ENCODE data around the gene PDE4C. TPM values are rescaled to one million over a fixed set of nuclear protein-coding genes. Genes with fewer than 3 reads are reported as not detected.

The PDE4C gene
- total RNA-seq, 1 experiment from 2014 or later, result 0.90 TPM

GRCh38 chr19:18179957-18180356 lies 46.3 kb downstream of the PDE4C start:
- DNase-seq, result no peak
- H3K27me3 Mint-ChIP-seq (ENCODE audit: unreplicated experiment), result no peaks in the 10 kb centered on the region
- H3K9me3 Mint-ChIP-seq (ENCODE audit: low read depth, unreplicated experiment), result no peaks in the 10 kb centered on the region
- no peak for TF ChIP-seq CTCF (IDR thresholded peaks at IDR 0.05; ENCODE audit: unreplicated experiment)
- no TSS peak for BruUV-seq (replicated peaks)
- CTCF ChIA-PET, result no interaction called here
- no peak overlapping the region for H3K4me3 Mint-ChIP-seq (ENCODE audit: low read depth, unreplicated experiment)
- intact Hi-C loops (cut with micrococcal nuclease; ENCODE audit: unreplicated experiment), result no loop called here
- no peak overlapping the region for H3K27ac Mint-ChIP-seq (ENCODE audit: unreplicated experiment)
- no peaks in the 10 kb centered on the region for H3K4me1 Mint-ChIP-seq (ENCODE audit: low read depth, unreplicated experiment)
- peaks cover 4% of the 10 kb centered on the region for H3K36me3 Mint-ChIP-seq (ENCODE audit: insufficient read depth, unreplicated experiment)

- no peak for TF ChIP-seq CTCF (IDR thresholded peaks at IDR 0.05; ENCODE audit: unreplicated experiment)
- Mint-ChIP-seq H3K4me3 (ENCODE audit: low read depth, unreplicated experiment) (no peak overlapping the region), H3K4me1 (ENCODE audit: low read depth, unreplicated experiment) (no peaks in the 10 kb centered on the region), H3K9me3 (ENCODE audit: low read depth, unreplicated experiment) (no peaks in the 10 kb centered on the region), H3K27ac (ENCODE audit: unreplicated experiment) (no peak overlapping the region), H3K36me3 (ENCODE audit: insufficient read depth, unreplicated experiment) (peaks cover 23% of the 10 kb centered on the region), H3K27me3 (ENCODE audit: unreplicated experiment) (no peaks in the 10 kb centered on the region)
- DNase-seq, result no peak
- no TSS peak for BruUV-seq (replicated peaks)
- CTCF ChIA-PET, result no interaction called here
- intact Hi-C loops (cut with micrococcal nuclease; ENCODE audit: unreplicated experiment), result no loop called here
Observed at GRCh38 chr19:18176367-18177310, 49.6 kb downstream of the PDE4C start.

- H3K4me3 Mint-ChIP-seq (ENCODE audit: low read depth, unreplicated experiment), result no peak overlapping the region
- DNase-seq, result no peak
- intact Hi-C loops (cut with micrococcal nuclease; ENCODE audit: unreplicated experiment), result no loop called here
- peaks cover 27% of the 10 kb centered on the region for H3K36me3 Mint-ChIP-seq (ENCODE audit: insufficient read depth, unreplicated experiment)
- no peaks in the 10 kb centered on the region for H3K9me3 Mint-ChIP-seq (ENCODE audit: low read depth, unreplicated experiment)
- H3K27ac Mint-ChIP-seq (ENCODE audit: unreplicated experiment), result no peak overlapping the region
- BruUV-seq (replicated peaks), result no TSS peak
- H3K27me3 Mint-ChIP-seq (ENCODE audit: unreplicated experiment), result no peaks in the 10 kb centered on the region
- H3K4me1 Mint-ChIP-seq (ENCODE audit: low read depth, unreplicated experiment), result no peaks in the 10 kb centered on the region
- no peak for TF ChIP-seq CTCF (IDR thresholded peaks at IDR 0.05; ENCODE audit: unreplicated experiment)
- CTCF ChIA-PET, result no interaction called here
Observed at GRCh38 chr19:18174983-18175382, 51.3 kb downstream of the PDE4C start.

Other genes with a start within 250 kb of the PDE4C start
- 15.8 and 23.0 TPM in 2 replicates for gene ARRDC2, start 218.3 kb downstream of the PDE4C start, total RNA-seq (2022)
- gene IL12RB1, start 139.5 kb downstream of the PDE4C start, total RNA-seq (2022), result not detected in 2 replicates
- gene MAST3, start 128.7 kb downstream of the PDE4C start, total RNA-seq (2022), result 5.5 and 5.9 TPM in 2 replicates
- gene PIK3R2, start 73.3 kb downstream of the PDE4C start, total RNA-seq (2022), result 22.5 and 23.2 TPM in 2 replicates
- 22.4 and 41.8 TPM in 2 replicates for gene IFI30, start 52.6 kb downstream of the PDE4C start, total RNA-seq (2022)
- 10.9 and 11.5 TPM in 2 replicates for gene MPV17L2, start 33.2 kb downstream of the PDE4C start, total RNA-seq (2022)
- gene RAB3A, start 22.4 kb downstream of the PDE4C start, total RNA-seq (2022), result 1.9 TPM in 2 replicates
- gene IQCN, start 48.0 kb upstream of the PDE4C start, total RNA-seq (2022), result 1.5 and 1.6 TPM in 2 replicates
- 44.9 and 60.9 TPM in 2 replicates for gene JUND, start 55.2 kb upstream of the PDE4C start, total RNA-seq (2022)
- gene LSM4, start 96.6 kb upstream of the PDE4C start, total RNA-seq (2022), result 111 and 115 TPM in 2 replicates
- gene PGPEP1, start 114.2 kb upstream of the PDE4C start, total RNA-seq (2022), result 27.9 and 42.0 TPM in 2 replicates
- 56.6 and 80.3 TPM in 2 replicates for gene GDF15, start 159.7 kb upstream of the PDE4C start, total RNA-seq (2022)
- gene LRRC25, start 171.2 kb upstream of the PDE4C start, total RNA-seq (2022), result not detected in 2 replicates
- gene SSBP4, start 193.0 kb upstream of the PDE4C start, total RNA-seq (2022), result 38.8 and 51.5 TPM in 2 replicates
- gene ISYNA1, start 211.7 kb upstream of the PDE4C start, total RNA-seq (2022), result 94.9 and 114 TPM in 2 replicates

Data from Calu3 (cell line).